HG03066 (cell line): Measurements from ENCODE around the gene FBH1.
"Not testable (repeated sequence)": the region's sequence is repeated elsewhere in the genome, so short reads cannot be mapped to it uniquely, and the experiment has no call there.

Source experiments
- ATAC-seq: cut with Tn5 transposase; IDR thresholded peaks from one replicate; pipeline ENCODE4 v1.9.1; 2021; ENCODE audit warnings: low read depth; ENCODE audit not compliant: unreplicated experiment

The FBH1 gene

DNA sequence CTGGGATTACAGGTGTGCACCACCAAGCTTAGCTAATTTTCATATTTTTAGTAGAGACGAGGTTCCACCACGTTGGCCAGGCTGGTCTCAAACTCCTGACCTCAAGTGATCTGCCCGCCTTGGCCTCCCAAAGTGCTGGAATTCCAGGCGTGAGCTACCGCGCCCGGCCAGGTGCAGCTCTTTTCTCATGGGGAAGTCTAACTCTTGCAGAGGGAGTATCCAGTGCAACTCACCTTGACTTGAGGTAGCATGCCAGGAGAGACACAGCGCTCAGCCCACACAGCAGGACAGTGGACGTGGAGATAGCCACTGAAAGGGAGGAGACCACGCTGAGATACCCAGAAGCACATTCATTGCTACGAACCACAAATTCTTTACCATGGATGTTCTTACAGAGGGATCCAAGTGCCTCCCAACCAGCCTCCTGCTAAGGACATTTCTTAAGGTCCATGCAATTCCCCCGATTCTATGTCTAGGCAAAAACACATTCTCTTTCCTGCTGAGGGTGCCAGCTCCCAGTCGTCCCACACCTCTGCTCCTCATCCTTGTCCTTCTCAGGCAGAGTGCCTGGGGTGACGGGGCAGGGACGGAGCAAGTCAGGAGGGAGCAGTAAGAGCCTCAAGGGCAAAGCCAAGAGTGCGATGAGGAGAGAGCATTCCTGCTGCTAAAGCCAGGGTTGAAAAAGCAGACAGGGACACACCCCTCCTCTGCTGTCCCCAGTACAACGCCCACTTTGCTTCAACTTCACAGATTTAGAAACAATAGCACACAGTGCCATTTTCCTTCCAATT is 66.3 kb downstream of the FBH1 start:
- no peak for ATAC-seq

DNA sequence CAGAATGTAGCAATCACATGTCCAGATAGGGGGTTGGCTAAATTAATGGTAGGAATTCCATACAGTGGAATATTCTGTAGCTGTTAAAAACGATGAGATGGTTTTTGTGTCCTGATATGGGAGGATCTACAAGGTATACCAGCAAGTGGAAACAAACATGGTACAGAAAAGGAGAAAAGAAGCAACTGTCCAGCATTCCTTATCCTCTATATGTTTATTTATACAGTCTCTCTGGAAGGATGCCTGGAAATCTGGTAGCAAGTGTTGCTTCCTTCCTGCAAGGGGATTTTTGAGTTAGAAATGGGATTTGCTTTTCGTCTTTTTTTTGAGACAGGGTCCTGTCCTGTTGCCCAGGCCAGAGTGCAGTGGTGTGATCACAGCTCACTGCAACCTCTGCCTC is 68.0 kb downstream of the FBH1 start:
- no peak for ATAC-seq

DNA sequence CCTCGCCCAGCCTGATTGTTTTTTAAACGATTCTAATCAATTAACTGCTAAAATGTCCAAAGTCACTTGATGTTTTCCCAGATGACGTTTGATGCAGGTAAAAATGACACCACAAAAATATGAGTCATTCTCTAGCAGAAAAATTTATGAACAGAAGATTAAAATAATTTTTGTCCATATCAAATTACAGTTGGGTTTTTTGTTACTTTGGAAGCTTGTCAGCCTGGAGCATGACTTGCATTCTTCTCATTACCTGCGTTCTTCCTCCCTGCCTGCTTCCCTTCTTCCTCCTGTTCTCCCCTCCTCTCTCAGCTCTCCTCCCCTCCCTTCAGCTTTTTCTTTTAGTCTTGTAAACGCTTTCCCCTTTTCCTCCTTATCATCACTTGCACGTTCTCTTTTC is 68.6 kb downstream of the FBH1 start:
- ATAC-seq = no peak

DNA sequence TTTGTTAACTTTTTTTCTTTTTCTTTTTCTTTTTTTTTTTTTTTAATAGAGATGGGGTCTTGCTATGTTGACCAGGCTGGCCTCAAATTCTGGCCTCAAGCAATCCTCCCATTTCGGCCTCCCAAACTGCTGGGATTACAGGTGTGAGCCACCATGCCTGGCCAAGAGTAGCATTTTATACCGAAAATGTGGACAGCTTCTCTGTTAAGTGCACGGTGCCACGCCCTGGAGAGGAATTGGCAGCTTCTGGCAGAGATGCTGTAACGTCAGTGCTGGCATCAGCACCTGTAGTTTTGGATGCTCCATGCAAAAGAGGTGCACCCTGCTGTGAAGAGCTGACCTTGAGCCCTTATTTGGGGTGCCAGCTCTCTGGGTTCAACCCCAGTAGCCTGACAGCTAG is 69.1 kb downstream of the FBH1 start:
- no peak for ATAC-seq

GRCh38 chr10:5959581-5960069 is 69.6 kb downstream of the FBH1 start:
- ATAC-seq = no peak

DNA sequence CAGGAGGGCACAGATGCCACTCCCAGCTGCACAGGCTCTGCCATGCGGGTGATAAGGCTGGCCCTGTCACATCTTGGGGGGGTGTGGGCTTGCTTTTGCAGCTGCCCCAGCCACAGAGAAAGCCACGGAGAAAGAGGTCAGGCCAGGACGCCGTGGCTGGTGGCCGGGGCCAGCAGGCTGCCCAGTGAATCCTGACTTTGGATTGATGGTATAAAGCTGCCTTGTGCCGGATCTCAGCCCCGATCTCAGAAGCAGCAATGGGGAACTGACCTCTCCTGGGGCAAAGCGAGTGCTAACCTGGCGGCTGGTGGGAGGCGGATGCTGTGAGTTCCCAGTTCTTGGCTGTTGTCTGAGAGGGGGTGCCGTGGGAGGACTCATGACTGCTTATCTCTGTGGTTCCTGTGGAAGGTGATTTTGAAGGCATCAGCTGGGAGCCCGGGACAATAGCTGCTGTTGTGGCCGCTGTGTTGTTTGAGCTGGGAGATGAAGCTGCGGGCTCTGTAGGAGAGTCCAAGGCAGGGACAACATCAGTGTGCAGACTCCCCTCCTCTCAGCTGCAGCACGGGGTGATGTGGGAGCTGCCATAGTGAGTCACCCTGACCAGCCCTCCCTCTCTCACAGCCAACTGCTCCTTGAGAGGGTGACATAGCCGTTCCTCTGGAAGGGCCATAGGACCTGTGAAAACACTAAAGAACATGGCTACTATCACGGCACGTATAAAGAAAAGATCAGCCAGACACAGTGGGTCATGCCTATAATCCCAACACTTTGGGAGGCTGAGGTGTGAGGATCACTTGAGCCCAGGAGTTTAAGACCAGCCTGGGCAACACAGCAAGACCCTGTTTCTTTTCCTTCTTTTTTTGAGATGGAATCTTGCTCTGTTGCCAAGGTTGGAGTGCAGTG is 70.3 kb downstream of the FBH1 start:
- ATAC-seq = no peak

DNA sequence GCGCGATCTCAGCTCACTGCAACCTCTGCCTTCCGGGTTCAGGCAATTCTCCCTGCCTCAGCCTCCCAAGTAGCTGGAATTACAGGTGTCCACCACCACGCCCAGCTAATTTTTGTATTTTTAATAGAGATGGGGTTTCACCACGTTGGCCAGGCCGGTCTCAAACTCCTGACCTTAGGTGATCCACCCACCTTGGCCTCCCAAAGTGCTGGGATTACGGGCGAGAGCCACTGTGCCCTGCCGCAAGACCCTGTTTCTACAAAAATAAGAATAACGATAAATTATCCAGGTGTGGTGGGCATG is 70.9 kb downstream of the FBH1 start:
- not testable (repeated sequence) for ATAC-seq

GRCh38 chr10:5961405-5962100 is 71.5 kb downstream of the FBH1 start:
- ATAC-seq = no peak

DNA sequence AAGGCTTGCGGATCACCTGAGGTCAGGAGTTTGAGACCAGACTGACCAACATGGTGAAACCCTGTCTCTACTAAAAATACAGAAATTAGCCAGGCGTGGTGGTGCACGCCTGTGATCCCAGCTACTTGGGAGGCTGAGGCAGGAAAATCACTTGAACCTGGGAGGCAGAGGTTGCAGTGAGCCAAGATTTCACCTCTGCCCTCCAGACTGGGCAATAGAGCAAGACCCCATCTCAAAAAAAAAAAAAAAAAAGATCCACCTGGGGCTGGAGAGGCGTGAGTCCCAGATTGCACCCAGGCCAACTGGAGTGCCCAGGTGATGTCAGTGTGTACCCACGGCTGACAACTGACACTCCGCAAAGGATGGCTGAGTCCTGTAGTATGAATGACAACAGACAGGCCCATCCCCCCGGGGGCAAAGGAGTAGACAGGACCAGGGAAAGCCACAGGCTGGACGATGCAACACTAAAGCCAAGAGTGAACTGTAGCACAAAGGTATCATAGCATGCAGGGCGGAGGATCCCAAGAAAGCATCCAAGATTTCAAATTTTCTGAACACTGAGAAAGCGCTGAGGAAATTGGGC is 72.4 kb downstream of the FBH1 start:
- ATAC-seq = not testable (repeated sequence)

DNA sequence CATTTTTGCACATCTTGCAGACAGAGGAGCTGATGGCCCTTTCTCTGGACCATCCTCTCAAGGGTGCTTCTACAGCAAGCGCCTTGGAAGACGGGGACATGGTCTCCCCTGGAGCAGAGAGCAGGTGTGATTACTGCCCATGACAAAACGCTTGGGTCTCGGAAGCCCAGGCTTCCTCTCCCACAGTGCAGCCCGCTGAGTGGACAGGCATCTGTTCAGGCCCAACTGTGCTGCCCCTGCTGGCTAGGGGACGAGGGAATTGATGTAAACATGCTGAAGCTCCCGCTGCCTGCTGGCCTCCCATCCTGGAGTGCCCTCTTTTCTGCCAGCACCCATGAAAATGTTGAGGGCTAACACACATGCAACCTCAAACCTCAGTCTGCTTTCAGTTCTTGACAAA is 73.0 kb downstream of the FBH1 start:
- no peak for ATAC-seq

DNA sequence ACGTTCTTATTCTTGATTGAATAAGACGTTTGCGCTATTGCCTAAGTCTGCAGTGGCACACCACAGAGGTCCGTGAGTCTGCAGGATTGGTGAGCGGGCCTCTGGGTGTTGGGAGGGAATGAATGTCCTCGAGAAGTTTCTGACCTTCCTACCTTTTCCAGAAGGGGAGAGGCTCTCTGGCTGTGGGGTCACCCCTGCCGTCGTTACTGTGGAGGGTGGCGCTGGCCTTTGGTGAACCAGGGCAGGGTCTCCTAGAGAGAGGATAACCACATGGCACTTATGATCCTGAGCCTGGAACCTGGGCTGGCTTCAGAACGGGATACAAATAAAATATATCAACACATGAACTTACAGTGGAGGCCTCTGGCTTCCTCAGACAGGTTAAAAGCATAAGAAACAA is 73.5 kb downstream of the FBH1 start:
- ATAC-seq = no peak

GRCh38 chr10:5964736-5965135 is 74.7 kb downstream of the FBH1 start:
- ATAC-seq = no peak

GRCh38 chr10:5965266-5965665 is 75.2 kb downstream of the FBH1 start:
- ATAC-seq = no peak

GRCh38 chr10:5968037-5968680 is 78.1 kb downstream of the FBH1 start:
- no peak for ATAC-seq

- no peak for ATAC-seq
These were observed 78.8 kb downstream of the FBH1 start for GRCh38 chr10:5968681-5969453.

DNA sequence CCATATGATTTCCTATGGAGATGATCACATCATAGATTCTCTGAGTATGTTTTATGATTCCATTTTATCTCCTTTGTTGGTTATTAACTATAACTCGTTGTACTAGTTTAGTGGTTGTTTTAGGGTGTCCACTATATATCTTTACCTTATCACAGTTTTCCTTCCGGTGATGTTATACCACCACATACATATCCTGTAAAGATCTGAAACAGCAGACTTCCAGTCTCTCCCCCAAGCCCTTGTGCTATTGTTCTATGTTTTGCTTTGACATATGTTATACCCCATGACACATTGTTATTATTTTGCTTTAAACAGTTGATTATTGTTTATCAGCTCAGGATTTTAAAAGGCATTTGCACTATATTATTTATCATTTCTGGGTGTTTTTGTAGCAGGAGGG is 80.0 kb downstream of the FBH1 start:
- ATAC-seq = no peak

DNA sequence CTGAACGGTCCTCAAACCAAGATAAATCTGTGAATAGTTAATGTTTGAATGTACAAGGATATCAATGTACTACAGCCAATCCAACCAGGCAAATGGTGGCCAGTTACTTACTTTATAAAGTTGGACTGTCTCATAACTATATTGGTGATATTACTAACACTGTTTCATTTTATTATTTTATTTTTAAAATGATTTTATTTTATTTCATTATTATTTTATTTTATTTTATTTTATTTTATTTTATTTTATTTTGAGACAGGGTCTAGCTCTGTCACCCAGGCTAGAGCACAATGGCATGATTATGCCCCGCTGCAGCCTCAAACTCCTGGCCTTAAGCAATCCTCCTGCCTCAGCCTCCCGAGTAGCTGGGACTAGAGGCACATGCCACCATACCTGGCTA is 80.5 kb downstream of the FBH1 start:
- no peak for ATAC-seq

DNA sequence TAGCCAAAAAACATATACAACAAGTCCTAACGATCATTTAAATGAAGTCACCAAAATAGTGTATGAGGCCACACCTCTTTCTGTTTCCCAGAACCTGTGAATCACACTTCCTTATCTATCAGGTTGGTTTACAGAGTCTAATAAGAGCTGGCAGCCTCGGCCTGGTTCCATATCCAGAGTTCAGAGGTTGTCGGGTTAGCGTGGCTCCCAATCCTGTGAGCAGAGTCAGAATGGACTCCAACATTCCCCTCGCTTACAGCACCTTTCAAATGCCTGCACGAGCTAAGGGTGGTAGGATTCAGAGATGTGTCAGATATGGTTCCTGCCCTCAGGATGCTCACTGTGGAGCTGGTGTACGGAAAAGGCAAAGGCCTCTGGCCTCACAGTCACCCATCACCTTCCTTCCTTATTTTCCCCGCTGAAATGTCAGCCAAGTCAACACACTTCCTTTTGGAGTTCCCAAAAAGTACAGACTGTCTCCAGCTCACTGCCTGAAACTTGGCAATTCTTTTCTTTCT is 81.3 kb downstream of the FBH1 start:
- no peak for ATAC-seq

DNA sequence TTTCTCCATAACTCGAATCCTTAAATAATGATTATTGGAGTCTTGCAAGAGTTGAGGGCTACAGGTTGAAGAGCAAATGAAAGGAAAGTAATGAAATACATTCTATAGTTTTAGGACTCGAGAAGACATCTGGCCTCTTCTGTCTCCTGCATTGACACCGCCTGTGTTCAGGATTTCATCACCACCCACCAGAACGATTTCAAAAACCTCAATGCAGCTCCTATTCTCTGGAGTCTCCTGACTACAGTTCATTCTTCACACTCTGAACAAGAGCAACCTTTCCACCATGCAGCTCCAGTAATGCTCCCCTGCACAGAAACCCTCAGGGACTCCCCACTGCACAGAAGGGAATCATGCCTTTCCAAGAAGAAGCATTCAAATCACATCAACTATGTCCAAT is 81.8 kb downstream of the FBH1 start:
- no peak for ATAC-seq
